SKM-1 treated with dmso at 0.1 percent for 144 hours (cell line): ENCODE data around the gene NKX6-2.
"Not testable (repeated sequence)": the region's sequence is repeated elsewhere in the genome, so short reads cannot be mapped to it uniquely, and the experiment has no call there.

Experiments used
- DNase-seq: peaks from one replicate; lab custom pipeline; 2025; ENCODE audit not compliant: unreplicated experiment; lab: John Stamatoyannopoulos, UW

The NKX6-2 gene

DNA sequence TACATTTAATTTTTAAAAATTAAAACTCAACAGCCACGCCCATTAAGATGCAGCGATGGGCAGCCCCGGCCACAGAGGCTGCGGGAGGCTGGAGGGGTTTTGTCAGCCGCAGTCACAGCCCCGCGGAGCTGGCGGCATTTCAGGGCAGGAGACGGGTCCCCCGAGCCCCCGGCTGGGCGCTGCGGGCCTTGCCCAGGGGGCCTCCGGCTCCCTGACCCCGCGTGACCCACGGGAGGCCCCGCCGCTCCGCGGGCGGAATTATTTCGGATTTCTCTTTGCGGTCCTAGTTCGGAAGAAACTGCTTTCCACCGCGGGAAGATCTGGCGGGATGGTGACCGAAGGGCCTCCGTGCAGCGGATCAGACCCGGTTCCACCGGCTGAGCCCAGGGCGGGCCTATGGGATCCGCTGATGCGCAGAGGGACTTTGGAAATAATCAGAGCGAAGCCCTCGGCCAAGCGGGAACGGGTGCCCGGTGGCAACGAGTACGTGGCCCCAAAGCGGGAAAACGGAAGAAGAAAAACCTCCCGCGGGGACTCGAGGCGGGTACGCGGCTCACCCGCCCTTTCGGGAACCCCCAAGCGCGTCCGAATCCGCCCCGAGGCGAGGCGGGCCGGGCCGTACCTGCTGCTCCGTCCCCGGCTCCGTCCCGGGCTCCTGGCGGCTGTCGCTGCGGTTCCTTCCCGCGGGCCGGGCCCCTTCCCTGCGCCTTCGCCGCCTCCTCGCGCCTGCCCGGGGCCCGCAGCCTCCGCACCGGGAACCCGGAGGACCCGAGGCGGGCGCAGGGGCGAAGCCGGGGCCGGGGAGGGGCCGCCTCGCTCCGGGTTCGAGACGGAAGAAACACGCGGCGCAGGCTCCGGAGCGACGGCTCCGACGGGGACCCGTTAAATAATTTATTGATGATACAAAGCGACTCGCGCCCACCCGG, 1.7 kb downstream of the NKX6-2 start:
- no peak for DNase-seq

GRCh38 chr10:132783165-132783939, 2.6 kb downstream of the NKX6-2 start:
- DNase-seq = no peak

- no peak for DNase-seq
These were observed 4.4 kb downstream of the NKX6-2 start for GRCh38 chr10:132781556-132781955.

DNA sequence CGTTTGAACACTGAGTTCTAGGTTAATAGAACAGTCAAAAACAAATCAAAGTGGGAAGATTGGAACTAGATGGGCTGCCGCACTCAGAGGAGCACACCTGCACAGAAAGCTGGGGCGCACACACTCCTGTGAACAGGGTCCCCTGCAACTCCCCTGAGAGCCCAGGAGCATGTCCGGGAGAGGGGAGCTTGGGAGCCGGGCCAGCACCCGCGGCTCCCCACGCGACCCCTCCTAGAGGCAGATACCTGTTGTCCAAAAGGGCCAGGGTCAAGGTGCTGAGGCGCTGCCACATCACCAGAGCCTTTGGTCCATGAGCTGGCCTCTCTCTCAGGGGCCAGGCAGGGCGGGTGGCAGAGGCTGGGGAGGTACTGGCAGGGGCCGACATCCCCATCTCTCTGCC, 5.6 kb downstream of the NKX6-2 start:
- no peak for DNase-seq

GRCh38 chr10:132779549-132780294, 6.2 kb downstream of the NKX6-2 start:
- DNase-seq = no peak

- no peak for DNase-seq
These were observed 8.5 kb downstream of the NKX6-2 start for GRCh38 chr10:132777441-132777840.

GRCh38 chr10:132776821-132777220, 9.1 kb downstream of the NKX6-2 start:
- no peak for DNase-seq

DNA sequence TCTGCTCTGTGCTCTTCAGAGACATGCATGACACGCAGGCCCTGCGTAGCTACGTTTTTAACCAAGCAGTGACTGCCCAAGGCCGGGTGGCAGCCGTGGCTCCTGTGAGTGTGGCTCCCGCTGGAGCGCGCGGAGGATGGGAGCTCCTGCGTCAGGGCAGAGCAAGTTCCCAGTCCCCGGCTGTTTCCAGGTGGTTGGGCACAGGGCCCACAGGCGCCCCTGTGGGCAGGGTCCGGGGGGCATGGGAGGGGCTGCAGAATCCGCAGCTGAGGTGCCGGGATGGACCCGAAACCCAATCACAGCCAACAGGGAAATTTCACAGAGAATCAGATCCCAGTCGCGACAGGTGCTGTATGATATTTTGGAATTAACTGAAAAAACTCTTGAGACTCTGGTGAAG, 9.8 kb downstream of the NKX6-2 start:
- no peak for DNase-seq

- DNase-seq = no peak
These were observed 10.8 kb downstream of the NKX6-2 start for GRCh38 chr10:132774902-132775863.

- no peak for DNase-seq
These were observed 11.6 kb downstream of the NKX6-2 start for GRCh38 chr10:132774181-132774901.

DNA sequence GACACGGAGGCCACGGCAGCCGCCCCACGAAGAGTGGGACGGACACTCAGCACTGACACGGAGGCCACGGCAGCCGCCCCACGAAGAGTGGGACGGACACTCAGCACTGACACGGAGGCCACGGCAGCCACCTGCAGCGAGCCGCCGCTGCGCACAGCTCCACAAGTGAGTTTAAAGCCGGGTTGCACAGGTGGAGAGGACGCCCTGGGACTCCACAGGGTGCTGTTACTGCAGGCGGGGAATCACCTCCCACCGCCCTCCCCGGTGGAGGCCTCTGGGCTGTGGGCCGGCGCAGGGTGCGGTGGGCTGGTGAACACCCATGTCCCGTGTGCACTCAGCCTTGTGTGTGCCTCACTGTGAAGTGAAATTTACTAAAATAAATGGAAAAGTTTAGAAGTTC, 13.1 kb downstream of the NKX6-2 start:
- DNase-seq = not testable (repeated sequence)

GRCh38 chr10:132770061-132771021, 15.6 kb downstream of the NKX6-2 start:
- no peak for DNase-seq

DNA sequence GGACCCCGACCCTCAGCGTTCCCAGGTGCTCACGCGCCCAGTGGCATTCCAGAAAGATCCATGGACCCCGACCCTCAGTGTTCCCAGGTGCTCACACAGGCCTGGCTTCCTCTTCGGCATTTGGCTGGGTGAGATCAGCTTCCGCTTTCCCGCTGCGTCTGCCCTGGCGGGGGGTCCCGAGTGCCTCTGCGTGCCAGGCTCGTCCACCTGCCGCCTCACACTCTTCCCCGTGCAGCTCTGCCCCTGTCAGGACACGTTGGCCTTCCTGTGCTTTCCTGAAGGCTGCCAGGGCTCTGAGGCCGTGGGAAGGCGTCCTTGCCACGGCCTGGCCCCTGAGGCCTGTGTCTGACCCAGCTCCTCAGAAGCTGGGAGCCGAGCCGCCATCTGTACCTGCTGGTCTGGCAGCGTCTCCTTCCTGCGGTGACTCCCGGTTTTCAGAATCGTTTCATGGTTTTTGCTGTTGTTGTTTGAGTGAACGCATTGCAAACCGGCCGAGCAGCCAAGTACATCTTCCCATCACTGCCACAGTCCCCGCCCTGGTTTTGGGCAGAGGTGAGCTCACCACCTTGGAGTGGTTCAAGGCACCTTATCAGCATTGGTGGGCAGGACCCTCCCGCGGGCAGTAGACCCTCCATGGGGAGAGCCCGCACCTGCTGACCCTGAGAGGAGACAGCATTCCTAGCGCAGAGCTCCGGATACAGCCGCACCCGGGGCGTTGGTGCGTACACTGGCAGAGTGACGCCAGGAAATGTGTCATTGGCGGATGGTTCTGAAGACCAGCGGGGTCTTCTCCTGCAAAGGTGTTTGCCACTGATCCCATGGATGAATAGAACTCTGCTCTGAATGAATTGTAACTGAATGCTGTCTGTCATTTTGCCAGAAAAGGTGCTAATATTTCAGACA, 17.4 kb downstream of the NKX6-2 start:
- DNase-seq = no peak

GRCh38 chr10:132766291-132766690, 19.7 kb downstream of the NKX6-2 start:
- DNase-seq = no peak

DNA sequence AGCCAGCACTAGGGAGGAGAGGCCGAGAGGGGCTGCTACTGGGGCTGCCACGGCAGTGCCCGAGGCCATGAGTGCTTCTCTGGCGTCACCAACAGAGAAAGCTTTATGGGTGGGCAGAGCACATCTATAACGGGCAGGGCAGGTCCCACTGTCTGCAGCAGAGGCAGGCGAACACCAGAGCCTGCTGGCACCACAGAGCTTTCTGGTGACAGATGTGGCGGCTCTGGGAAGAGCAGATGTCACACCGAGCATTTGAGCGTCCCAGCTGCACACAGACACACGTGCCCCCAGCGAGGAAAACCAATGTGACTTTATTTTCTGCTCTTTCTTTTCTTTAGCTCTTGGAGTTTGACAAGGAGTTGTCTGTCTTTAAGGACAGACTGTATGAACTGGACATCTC, 20.5 kb downstream of the NKX6-2 start:
- DNase-seq = no peak

- DNase-seq = no peak
These were observed 21.8 kb downstream of the NKX6-2 start for GRCh38 chr10:132764108-132764507.

DNA sequence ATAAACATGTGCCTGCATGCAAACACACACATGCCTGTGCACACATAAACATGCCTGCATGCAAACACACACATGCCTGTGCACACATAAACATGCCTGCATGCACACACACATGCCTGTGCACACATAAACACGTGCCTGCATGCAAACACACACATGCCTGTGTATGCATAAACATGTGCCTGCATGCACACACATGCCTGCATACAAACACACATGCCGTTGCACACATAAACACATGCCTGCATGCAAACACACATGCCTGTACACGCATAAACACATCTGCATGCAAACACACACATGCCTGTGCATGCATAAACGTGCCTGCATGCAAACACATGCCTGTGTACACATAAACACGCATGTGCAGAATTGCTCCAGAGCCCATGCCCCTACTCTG, 22.4 kb downstream of the NKX6-2 start:
- DNase-seq = no peak
